Glomerular endothelial cell (primary cell): ENCODE measurements around the gene HNF4A. TPM values are rescaled to one million over a fixed set of nuclear protein-coding genes. Genes with fewer than 3 reads are reported as not detected.
"Not testable (repeated sequence)": the region's sequence is repeated elsewhere in the genome, so short reads cannot be mapped to it uniquely, and the experiment has no call there.

Experiments
- DNase-seq: peaks from one replicate; pipeline ENCODE4 v3.0.0-alpha.2; 2011; ENCODE audit warnings: low read depth, low spot score; ENCODE audit errors: extremely low read depth
- total RNA-seq: library from RNA; depleted of rRNA; stranded (reverse); fragments of >200 nt; gene quantifications from 2 replicates; pipeline ENCODE4 v1.2.3, GENCODE V29; 2015

HNF4A gene
- total RNA-seq = not detected in 2 replicates

GRCh38 chr20:44355498-44356352 is at the start of gene HNF4A:
Gene HNF4A, plus strand, starts transcription at chr20:44355699. Its CDS starts 106 bp downstream, at chr20:44355805.
- no peak for DNase-seq

- DNase-seq = no peak
Observed at GRCh38 chr20:44306927-44307326, 48.6 kb upstream of the HNF4A start.

- DNase-seq = no peak
Observed at GRCh38 chr20:44309763-44310663, 45.5 kb upstream of the HNF4A start.

- DNase-seq = peak; percentile 70
Observed at GRCh38 chr20:44310664-44311639, 44.5 kb upstream of the HNF4A start, which contains the start of gene FITM2. Gene FITM2, minus strand, starts transcription at chr20:44311202. Its CDS starts 54 bp downstream, at chr20:44311148.

DNA sequence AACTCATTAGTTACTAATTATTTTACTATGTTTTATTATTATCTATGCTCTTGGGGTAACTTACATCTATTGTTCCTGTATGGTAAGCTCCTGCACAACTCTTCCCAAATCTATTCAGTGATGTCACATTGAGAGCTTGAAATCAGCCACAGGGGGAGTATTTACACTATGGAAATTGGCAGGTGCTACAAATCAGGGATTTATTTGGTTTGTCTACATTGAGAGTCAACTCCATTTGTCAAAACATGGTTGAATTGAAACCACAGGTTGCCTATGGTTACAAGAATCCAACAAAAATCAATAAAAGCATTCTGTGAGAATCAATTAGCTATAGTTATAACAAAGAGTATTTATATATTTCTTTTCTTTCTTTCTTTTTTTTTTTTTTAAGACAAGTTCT is 40.6 kb upstream of the HNF4A start:
- no peak for DNase-seq

GRCh38 chr20:44319839-44320422 is 35.6 kb upstream of the HNF4A start:
- DNase-seq = no peak

GRCh38 chr20:44324343-44324742 is 31.2 kb upstream of the HNF4A start:
- DNase-seq = no peak

GRCh38 chr20:44326391-44327159 is 28.9 kb upstream of the HNF4A start:
- DNase-seq = no peak

- not testable (repeated sequence) for DNase-seq
Observed at GRCh38 chr20:44327748-44328147, 27.8 kb upstream of the HNF4A start.

DNA sequence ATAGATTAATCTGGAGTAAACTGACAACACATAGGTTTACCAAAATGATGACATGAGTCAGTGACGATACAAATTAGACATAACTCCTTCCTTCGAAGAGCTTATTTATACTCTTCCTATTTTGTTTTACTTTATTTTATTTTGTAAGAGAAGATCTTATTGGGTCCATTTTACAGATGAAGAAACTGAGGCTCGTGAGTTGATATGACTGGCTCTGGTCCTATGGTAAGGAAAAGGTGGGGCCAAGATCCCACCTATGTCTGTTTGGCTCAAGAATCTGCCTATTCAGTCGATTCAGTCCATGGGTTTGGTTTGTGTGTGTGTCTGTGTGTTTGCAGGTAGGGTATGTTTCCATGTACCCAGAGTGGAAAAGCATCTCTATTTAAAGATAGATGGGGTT is 27.1 kb upstream of the HNF4A start:
- DNase-seq = no peak

- no peak for DNase-seq
Observed at GRCh38 chr20:44331201-44331600, 24.3 kb upstream of the HNF4A start.

DNA sequence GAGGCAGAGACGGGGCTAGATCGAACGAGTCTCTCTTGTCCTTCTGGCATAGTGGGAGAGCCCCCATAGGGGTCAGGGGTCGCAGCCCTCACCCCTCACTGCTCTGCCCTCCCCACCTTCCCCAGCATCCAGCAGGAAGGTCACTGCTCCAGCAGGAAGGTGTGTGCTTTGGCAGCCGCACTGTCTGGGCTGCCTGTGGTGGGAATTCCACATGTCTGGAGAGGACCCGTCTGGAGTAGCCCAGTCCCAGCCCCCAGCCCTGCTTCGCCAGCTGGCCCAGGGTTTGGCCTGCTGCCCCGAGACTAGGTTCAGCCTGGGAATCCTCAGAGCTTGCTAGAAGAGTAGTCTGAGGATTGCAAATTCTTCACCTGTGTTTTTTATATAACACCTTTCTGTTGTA is 21.2 kb upstream of the HNF4A start:
- DNase-seq = no peak

- no peak for DNase-seq
Observed at GRCh38 chr20:44334709-44335108, 20.8 kb upstream of the HNF4A start.

- DNase-seq = no peak
Observed at GRCh38 chr20:44335675-44336074, 19.8 kb upstream of the HNF4A start.

GRCh38 chr20:44336086-44336485 is 19.4 kb upstream of the HNF4A start:
- DNase-seq = no peak

GRCh38 chr20:44336725-44337380 is 18.6 kb upstream of the HNF4A start, which contains the start of gene R3HDML:
Gene R3HDML, plus strand, starts transcription at chr20:44337043. Its CDS starts 115 bp downstream, at chr20:44337158.
- no peak for DNase-seq

- no peak for DNase-seq
Observed at GRCh38 chr20:44342248-44342647, 13.3 kb upstream of the HNF4A start.

DNA sequence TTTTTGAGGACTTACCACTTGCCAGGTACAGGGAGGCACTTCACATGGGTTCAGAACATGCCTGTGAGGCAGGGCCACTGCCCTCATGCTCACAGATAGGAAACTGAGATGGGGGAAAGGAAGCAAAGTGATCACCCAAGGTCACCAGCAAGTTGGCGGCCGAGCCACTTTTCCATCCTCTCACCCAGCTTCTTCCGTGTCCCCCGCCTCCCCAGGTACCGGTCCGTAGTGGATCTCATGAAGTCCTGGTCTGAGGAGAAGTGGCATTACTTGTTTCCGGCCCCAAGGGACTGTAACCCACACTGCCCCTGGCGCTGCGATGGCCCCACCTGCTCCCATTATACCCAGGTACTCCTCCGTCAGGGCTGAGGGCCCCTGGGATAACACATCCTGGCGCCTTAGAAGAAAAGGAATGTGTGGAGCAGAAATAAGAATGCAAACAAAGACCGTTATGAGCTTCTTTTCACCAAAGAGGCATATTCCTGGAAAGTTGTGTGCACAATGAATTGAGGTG is 12.3 kb upstream of the HNF4A start:
- no peak for DNase-seq
